Frontal cortex (tissue), 4 donors: ENCODE data around the gene GREB1. TPM values are rescaled to one million over a fixed set of nuclear protein-coding genes. Genes with fewer than 3 reads are reported as not detected.

Source experiments
- DNase-seq, 2 donors: peaks; one replicate each; pipeline ENCODE4 v3.0.0; 2012; ENCODE audit warnings: low spot score in 2 of 2
- FAIRE-seq: peaks from 2 replicates; lab custom pipeline; 2012; peaks lifted over from hg19 to GRCh38; lab: Jason Lieb, UNC
- total RNA-seq: library from RNA; depleted of rRNA; stranded (reverse); fragments of >200 nt; gene quantifications from one replicate; pipeline ENCODE4 v1.2.3, GENCODE V29; 2014
- donor health status: control.
- donor health status: control.
- donor health status: control.

GREB1 gene
- total RNA-seq, 1 donor from 2014 or later = 3.7 TPM

DNA sequence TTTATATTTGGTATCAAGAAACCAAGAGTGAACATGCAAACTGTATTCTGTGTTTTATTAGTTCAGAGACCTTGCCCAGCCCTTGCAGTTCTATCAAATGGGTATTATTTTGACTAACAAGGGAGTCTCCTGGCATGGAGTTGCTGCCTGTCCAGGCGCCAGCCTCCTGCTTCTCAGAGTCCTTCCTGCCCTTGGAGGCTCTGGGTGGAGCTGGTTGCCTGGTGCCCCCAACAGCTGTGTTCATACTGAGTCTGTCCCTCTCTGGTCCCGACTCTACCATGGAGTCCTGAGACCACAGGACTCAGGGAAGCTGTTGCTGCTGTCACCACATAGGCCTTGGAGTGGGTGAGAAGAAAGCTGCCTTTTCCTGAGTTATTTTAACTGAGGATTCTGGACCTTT lies 26.3 kb upstream of the GREB1 start:
- FAIRE-seq (no peak), DNase-seq (no peak)

DNA sequence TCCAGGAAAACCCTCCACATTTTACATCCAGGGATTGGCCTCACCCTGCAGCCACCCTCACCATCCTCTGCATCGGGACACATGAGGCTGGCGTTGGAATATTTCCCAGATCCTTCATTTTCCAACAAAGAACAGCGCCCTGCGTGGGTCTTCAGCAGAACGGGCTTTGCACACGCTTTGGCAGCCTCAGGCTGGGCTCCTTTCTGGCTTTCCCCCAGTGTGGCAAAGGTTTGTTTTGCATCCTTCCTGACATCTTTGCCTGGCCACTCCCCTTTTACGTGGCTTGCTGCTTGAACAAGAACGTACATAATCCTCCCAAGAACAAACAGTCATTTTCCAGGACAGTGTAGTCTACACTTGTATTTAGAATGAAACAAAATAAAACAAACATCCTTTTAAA lies 25.6 kb upstream of the GREB1 start:
- FAIRE-seq (no peak), DNase-seq (no peak)

GRCh38 chr2:11509657-11510360 lies 24.0 kb upstream of the GREB1 start:
- no peak for FAIRE-seq
- DNase-seq = no peak

- no peak for FAIRE-seq
- no peak for DNase-seq
Measured at GRCh38 chr2:11512431-11512830, 21.4 kb upstream of the GREB1 start.

GRCh38 chr2:11513319-11513718 lies 20.5 kb upstream of the GREB1 start:
- DNase-seq = no peak
- FAIRE-seq = no peak

- FAIRE-seq (no peak), DNase-seq (no peak)
Measured at GRCh38 chr2:11514081-11514730, 19.6 kb upstream of the GREB1 start.

- no peak for FAIRE-seq
Measured at GRCh38 chr2:11514904-11515303, 18.9 kb upstream of the GREB1 start.

GRCh38 chr2:11515490-11515981 lies 18.3 kb upstream of the GREB1 start:
- FAIRE-seq = no peak

More at GRCh38 chr2:11514904-11515303, 18.9 kb upstream of the GREB1 start:
- no peak for DNase-seq

GRCh38 chr2:11516984-11517648 lies 16.7 kb upstream of the GREB1 start:
- FAIRE-seq (no peak), DNase-seq (no peak)

More at GRCh38 chr2:11515490-11515981, 18.3 kb upstream of the GREB1 start:
- no peak for DNase-seq

DNA sequence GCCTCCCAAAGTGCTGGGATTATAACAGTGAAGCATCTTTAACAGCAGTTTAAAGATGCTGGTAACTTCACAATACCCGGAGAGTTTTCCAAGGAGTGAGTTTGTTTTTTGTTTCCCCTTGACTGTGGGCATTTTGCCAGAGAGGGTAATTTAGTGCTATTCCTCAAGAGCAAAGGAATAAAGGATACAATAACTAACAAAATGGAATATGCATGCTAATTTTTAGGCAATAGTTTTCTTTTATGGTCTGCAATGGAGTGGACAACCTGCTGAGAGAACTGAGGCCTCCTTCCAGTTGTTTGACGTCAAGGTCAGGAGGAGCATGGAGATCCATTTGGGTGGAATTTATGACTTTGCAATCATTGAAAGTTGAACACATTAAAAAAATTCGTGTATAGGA lies 15.9 kb upstream of the GREB1 start:
- DNase-seq = no peak

GRCh38 chr2:11520092-11520693 lies 13.7 kb upstream of the GREB1 start:
- no peak for FAIRE-seq
- no peak for DNase-seq

More for the DNA sequence above, 15.9 kb upstream of the GREB1 start:
- FAIRE-seq = no peak

- FAIRE-seq (no peak), DNase-seq (no peak)
Measured at GRCh38 chr2:11521775-11522174, 12.1 kb upstream of the GREB1 start.

DNA sequence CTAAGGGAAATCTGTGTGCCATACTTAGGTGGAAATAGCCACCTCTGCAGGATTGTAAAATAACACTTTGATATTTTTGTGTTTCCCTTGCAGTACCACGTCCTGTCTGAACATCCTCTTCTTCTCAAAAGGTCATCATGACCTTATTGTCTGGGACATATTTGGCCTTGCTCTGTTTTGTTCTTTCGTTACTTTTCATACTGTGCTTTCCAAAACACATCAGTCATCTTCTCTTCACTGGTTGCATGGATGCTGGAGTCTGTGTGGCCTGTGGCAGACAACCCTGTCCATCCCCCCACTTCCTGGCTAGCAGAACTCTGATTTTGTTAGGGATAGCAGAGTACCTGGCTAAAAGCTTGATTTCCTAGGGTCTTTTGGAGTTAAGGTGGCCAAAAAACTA lies 9.4 kb upstream of the GREB1 start:
- FAIRE-seq (no peak), DNase-seq (no peak)

GRCh38 chr2:11525762-11526161 lies 8.1 kb upstream of the GREB1 start:
- DNase-seq (no peak), FAIRE-seq (no peak)

GRCh38 chr2:11527001-11527400 lies 6.8 kb upstream of the GREB1 start:
- no peak for DNase-seq
- FAIRE-seq = no peak

DNA sequence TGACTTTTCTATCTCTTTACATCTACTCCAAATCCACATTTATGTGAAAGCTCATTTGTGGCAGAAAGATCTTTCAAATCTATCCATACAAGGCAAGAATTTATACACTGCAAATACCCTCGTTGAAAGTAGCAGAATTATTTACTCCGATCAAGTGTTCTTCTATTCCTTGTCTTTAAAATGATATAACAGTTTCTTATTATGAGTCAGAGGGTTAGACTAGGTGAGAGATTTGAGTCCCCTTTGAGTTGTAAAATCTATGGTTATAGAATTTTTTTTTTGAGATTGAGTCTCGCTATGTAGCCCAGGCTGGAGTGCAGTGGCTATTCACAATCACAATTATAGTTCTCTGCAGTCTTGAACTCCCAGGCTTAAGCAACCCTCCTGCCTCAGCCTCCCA lies 5.6 kb upstream of the GREB1 start:
- FAIRE-seq = no peak
- no peak for DNase-seq

DNA sequence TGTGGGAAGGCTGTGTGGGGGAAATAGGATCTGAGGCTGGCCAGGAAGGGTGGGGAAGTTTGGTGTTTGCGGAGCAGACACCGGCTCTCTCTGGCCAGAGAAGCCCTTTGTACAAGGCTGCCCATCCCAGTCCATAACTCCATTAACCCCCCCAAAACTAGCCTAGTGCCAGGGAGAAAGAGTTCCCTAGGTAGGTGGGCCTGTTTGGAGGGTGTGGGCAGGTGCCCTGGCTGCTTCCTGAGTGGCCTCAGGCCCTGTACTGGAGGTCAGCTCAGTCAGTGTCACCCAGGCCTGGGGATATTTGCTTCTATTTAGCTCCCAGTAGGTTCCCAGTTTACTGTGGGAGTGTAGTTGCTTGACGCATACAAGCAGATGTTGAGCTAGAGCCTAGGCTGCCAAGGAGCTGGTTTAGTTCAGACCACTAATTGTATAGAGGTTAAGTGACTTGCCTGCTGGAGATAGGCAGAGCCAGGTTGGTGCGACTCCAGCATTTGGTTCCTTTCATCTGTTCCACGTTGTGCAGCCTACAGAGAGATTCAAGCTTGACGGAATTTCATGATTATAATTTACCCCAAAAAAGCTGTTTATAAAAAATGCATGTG lies 2.9 kb upstream of the GREB1 start:
- no peak for FAIRE-seq

GRCh38 chr2:11532416-11533055 lies 1.3 kb upstream of the GREB1 start:
- DNase-seq (no peak), FAIRE-seq (no peak)

More for the DNA sequence above, 2.9 kb upstream of the GREB1 start:
- no peak for DNase-seq

DNA sequence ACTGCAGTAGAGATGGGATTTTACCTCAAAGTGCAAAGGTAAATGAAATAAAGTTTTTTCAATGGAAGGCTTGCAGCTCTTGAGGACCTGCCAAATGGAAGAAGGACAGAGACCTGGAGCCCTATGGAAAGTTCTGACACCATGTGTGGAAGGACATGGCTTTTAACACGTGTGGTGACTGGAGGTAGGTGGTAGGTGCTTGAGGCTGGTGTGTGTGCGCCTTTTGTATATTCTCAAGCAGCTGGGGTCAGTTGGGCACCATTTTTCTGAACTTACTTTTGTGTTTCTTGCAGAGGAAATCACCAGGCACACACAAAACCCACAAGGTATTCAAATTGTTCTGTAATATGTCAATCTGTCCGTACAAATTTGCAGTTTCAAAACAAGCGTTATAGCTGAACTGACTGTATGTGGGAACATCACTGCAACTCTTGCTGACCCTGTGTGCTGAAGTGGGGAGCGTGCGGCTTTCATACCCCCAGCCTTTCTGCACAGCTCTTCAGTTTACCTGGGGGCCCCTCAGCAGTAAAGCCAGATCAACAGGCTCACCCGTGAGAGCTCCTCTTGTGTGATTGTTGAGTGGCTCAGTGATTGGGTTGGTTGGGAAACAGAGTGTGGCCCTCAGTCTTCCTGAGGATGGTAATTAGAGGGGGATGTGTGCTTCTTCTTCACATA lies 363 bp downstream of the GREB1 start:
- DNase-seq = no peak
- no peak for FAIRE-seq
